Naive B cell (primary cell): ENCODE measurements around the gene FBXL13. TPM values are rescaled to one million over a fixed set of nuclear protein-coding genes. Genes with fewer than 3 reads are reported as not detected.
"Not testable (repeated sequence)": the region's sequence is repeated elsewhere in the genome, so short reads cannot be mapped to it uniquely, and the experiment has no call there.

ENCODE experiments used
- ATAC-seq, 2 donors: fragments of 150-1000 bp; cut with Tn5 transposase; 2 replicates each; pipeline ENCODE4 v1.10.0; 2021; ENCODE audit warnings: low read depth in 2 of 2, mild to moderate bottlenecking in 2 of 2, moderate library complexity in 2 of 2
- DNase-seq: peaks from one replicate; pipeline ENCODE4 v3.0.0; 2022
- H3K27ac Mint-ChIP-seq, 6 donors: one replicate each; pipeline ENCODE4 v1.8.0; 2020 to 2022; ENCODE audit warnings: mild to moderate bottlenecking in 6 of 6, mixed read lengths in 6 of 6, moderate library complexity in 5 of 6, inconsistent platforms in 2 of 6
- H3K27me3 Mint-ChIP-seq, 3 donors: one replicate each; pipeline ENCODE4 v1.8.0; 2021 to 2022; ENCODE audit warnings: mixed read lengths in 3 of 3, mild to moderate bottlenecking in 1 of 3
- H3K36me3 Mint-ChIP-seq, 2 donors: one replicate each; pipeline ENCODE4 v1.8.0; 2020 to 2022; ENCODE audit warnings: mixed read lengths in 2 of 2, inconsistent platforms in 1 of 2, mild to moderate bottlenecking in 1 of 2
- H3K4me1 Mint-ChIP-seq, 3 donors: one replicate each; pipeline ENCODE4 v1.8.0; 2020 to 2022; ENCODE audit warnings: mixed read lengths in 3 of 3, inconsistent platforms in 1 of 3, mild to moderate bottlenecking in 1 of 3, moderate library complexity in 1 of 3
- H3K4me3 Mint-ChIP-seq, 8 donors: one replicate each; pipeline ENCODE4 v1.8.0; 2020 to 2022; ENCODE audit warnings: mild to moderate bottlenecking in 8 of 8, mixed read lengths in 8 of 8, moderate library complexity in 8 of 8, inconsistent platforms in 2 of 8
- H3K9me3 Mint-ChIP-seq, 7 donors: one replicate each; pipeline ENCODE4 v1.8.0; 2020 to 2022; ENCODE audit warnings: mixed read lengths in 7 of 7, mild to moderate bottlenecking in 5 of 7, inconsistent platforms in 2 of 7, moderate library complexity in 1 of 7
- polyA plus RNA-seq, 6 donors: library from polyadenylated mRNA; unstranded; fragments of 300-500 nt; fragmentation: Illumina TruSeq; gene quantifications; one replicate each; pipeline ENCODE4 v1.2.3, GENCODE V29; 2021; ENCODE audit warnings: low read depth in 6 of 6

FBXL13 gene
- polyA plus RNA-seq, 6 donors from 2014 or later = 0.45 to 1.8 (median 0.72) TPM; not detected in 1

DNA sequence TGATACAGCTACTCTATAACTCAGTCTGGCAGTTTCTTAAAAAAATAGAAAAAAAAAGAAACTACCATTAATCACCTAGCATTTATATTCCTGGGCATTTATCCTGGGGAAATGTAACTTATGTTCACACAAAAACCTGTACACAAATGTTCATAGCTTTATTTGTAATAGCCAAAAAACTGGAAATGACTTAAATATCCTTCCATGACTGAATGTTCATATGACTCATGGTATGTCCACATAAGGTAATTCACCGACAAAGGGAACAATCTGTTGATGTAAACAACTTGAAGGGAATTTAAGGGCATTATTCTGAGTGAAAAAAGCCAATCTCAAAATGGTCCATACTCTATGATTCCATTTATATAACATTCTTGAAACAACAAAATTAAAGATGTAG is 280.0 kb downstream of the FBXL13 start:
- H3K36me3 Mint-ChIP-seq, H3K4me1 Mint-ChIP-seq, DNase-seq, H3K9me3 Mint-ChIP-seq, H3K4me3 Mint-ChIP-seq, ATAC-seq, H3K27ac Mint-ChIP-seq, H3K27me3 Mint-ChIP-seq: not testable (repeated sequence)

DNA sequence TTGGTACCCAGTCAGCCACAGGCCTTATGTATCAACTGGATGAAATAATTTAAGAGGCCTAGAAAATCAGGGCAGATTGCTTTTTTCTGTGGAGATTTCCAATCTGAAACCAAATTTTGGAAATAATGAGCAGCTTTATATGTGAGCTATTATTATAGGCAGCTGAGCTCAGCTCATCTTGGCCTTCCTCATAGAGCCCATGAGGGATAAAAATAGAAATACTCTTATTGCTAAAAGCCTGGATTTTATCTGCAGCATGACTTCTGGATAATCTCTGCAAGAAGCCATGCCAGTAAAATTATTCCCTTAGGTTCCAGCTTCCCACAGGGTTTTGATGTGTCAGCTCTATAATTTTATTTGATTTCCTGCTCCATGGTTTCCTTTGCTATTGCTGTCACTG is 282.8 kb downstream of the FBXL13 start:
- not testable (repeated sequence) for H3K27ac Mint-ChIP-seq, H3K4me3 Mint-ChIP-seq, H3K9me3 Mint-ChIP-seq, H3K27me3 Mint-ChIP-seq, H3K4me1 Mint-ChIP-seq, ATAC-seq, DNase-seq, H3K36me3 Mint-ChIP-seq

DNA sequence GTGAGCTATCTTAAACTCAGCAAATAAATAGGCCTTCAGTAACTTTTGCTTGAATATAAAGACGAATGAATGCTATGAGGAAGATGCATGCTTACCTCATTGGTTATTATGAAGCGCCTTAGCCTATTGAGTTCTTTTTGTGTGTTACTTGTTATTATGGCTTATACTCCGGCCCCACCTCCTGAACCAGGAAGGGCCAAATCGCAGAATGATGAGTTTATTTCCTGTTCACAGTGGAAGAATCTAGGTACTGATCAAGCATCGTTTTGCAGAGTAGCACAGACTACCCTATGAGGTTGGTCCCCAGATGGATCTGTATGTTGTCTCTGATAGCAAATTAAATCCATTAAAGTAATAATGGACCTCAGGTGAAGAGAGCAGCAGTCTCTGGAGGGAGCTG is 283.2 kb downstream of the FBXL13 start:
- H3K4me1 Mint-ChIP-seq, H3K36me3 Mint-ChIP-seq, H3K27ac Mint-ChIP-seq, DNase-seq, H3K9me3 Mint-ChIP-seq, H3K27me3 Mint-ChIP-seq, H3K4me3 Mint-ChIP-seq, ATAC-seq: not testable (repeated sequence)

DNA sequence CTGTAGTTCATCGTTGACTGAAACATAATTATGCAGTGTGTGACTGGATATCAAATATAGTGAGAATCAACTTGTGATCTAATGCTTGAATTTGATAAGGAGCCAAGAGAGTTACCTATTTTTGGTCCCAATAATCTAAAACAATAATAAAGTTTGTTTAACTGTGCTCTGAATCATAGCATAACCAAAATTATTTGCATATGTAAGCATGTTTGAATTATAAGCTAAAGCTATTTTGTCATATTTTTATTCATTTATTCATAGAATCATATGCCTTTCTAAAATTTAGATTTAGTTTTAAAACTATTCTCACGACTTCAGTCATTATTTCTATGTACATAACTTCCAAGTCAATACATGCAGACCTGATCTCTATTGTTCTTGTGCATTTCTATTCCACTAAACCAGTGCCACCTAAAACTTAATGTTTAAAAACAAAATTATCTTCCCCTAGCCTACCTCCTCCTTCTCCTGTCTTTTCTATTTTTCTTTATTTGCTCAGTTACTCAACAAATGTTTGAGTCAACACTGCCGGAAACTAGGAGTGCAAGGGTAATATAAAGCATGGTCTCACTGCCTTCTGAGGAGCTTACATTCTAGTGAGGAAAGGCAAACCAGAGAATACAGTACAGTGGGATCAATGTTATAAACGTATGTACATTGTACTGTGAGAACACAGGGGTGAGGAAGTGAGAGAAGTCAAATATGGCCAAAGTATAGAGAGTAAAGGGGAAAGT is 284.1 kb downstream of the FBXL13 start:
- not testable (repeated sequence) for H3K27ac Mint-ChIP-seq, H3K4me3 Mint-ChIP-seq, H3K36me3 Mint-ChIP-seq, H3K9me3 Mint-ChIP-seq, ATAC-seq, H3K4me1 Mint-ChIP-seq, DNase-seq, H3K27me3 Mint-ChIP-seq

DNA sequence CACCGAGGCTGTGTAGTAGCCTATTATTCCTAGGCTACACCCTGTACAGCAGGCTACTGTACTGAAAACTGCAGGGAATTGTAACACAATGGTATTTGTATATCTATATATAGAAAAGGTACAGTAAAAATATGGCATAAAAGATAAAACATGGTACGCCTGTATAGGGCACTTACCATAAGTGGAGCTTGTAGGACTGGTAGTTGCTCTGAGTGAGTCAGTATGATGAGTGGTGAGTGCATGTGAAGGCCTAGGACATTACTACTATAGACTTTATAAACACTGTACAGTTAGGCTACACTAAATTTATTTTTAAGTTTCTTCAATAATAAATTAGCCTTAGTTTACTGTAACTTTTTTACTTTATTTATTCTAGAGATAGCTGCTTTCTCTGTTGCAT is 285.8 kb downstream of the FBXL13 start:
- not testable (repeated sequence) for H3K27me3 Mint-ChIP-seq, H3K4me3 Mint-ChIP-seq, ATAC-seq, H3K4me1 Mint-ChIP-seq, H3K27ac Mint-ChIP-seq, DNase-seq, H3K9me3 Mint-ChIP-seq, H3K36me3 Mint-ChIP-seq

DNA sequence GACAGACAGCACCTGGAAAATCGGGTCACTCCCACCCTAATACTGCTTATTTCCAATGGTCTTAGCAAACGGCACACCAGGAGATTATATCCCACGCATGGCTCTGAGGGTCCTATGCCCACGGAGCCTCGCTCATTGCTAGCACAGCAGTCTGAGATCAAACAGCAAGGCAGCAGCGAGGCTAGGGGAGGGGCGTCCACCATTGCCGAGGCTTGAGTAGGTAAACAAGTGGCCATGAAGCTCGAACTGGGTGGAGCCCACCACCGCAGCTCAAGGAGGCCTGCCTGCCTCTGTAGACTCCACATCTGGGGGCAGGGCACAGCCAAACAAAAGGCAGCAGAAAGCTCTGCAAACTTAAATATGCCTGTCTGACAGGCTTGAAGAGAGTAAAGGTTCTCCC is 293.7 kb downstream of the FBXL13 start:
- H3K36me3 Mint-ChIP-seq, H3K27ac Mint-ChIP-seq, ATAC-seq, H3K4me1 Mint-ChIP-seq, H3K9me3 Mint-ChIP-seq, DNase-seq, H3K27me3 Mint-ChIP-seq, H3K4me3 Mint-ChIP-seq: not testable (repeated sequence)

DNA sequence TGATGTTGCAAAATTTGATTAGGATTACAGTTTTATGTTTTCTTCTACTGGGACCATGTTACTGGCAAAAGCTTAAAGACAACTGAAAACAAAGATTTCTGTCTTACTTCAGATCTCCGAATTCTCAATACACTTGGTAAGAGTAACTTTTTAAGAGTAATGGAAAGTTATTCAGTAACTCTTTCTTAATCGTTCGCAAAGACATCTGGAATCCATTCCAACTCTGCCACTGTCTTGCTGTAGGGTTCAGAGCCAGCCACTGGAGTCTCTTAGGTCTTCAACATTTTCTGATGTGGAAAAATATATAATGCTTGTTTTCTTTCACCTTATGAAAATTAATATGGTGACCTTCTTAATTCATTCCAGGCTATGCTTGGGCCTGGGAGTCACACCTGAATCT is 295.9 kb downstream of the FBXL13 start:
- DNase-seq, H3K36me3 Mint-ChIP-seq, H3K4me1 Mint-ChIP-seq, H3K4me3 Mint-ChIP-seq, H3K27me3 Mint-ChIP-seq, ATAC-seq, H3K9me3 Mint-ChIP-seq, H3K27ac Mint-ChIP-seq: not testable (repeated sequence)

DNA sequence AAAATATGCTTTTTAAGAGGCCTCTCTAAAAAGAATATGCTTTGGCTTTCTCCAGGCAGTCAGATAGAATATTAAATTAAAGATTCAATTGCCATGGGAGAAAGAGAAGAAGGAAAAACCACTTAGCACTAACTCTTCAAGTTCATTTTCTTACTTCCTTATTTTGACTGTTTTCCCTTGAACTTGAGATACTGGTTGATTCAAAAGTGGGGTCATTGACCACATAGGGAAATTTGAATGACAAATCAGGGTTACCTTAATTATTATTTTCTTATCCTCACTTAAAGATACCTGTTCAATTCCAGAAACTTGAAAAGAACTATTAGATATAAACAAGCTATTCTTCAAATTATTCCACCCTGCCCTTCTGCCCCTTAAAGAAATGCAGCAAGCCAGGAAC is 298.4 kb downstream of the FBXL13 start:
- H3K4me1 Mint-ChIP-seq, H3K36me3 Mint-ChIP-seq, DNase-seq, H3K9me3 Mint-ChIP-seq, H3K27ac Mint-ChIP-seq, H3K27me3 Mint-ChIP-seq, H3K4me3 Mint-ChIP-seq: not testable (repeated sequence)
- peak in 1 of 2 donors; percentile 40 for ATAC-seq

DNA sequence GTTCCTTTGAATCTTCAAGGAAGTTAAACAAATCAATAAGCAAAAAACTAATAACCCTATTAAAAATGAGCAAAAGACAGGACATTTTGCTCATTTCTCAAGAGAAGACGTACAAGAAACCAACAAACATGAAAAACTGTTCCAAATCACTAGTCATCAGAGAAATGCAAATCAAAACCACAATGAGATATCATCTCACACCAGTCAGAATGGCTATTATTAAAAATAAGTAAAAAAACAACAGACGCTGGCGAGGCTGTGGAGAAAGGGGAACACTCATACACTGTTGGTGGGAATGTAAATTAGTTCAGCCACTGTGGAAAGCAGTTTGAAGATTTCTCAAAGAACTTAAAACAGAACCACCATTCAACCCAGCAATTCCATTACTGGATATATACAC is 304.1 kb downstream of the FBXL13 start:
- not testable (repeated sequence) for H3K36me3 Mint-ChIP-seq, H3K27me3 Mint-ChIP-seq, H3K27ac Mint-ChIP-seq, H3K9me3 Mint-ChIP-seq, H3K4me1 Mint-ChIP-seq
- H3K4me3 Mint-ChIP-seq = peak overlapping the region in 2 of 8 donors; percentile 9 to 35
- DNase-seq (peak; percentile 32), ATAC-seq (peak; percentile 88 to 94)

DNA sequence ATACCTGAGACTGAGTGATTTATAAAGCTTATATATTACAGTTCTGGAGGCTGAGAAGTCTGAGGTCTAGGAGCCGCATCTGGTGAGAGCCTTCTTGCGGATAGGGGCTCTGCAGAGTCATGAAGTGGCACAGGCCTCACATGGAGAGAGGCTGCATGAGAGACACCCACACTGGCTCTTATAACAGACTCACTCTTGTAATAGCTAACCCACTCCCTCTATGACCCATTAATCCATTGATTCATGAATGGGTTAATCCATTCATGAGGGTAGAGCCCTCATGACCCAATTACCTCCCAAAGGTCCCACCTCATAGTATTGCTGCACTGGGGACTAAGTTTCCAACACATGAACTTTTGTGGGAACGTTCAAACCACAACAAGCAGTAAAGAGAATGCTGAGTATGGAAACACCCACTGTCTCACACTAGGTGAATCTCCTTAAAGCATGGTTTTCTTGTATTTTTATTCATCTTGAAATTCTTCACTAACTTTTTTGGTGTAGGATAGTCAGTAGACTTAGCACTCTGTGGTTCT is 304.9 kb downstream of the FBXL13 start:
- H3K27me3 Mint-ChIP-seq, H3K27ac Mint-ChIP-seq, DNase-seq, H3K9me3 Mint-ChIP-seq, H3K4me3 Mint-ChIP-seq, H3K4me1 Mint-ChIP-seq, ATAC-seq, H3K36me3 Mint-ChIP-seq: not testable (repeated sequence)

DNA sequence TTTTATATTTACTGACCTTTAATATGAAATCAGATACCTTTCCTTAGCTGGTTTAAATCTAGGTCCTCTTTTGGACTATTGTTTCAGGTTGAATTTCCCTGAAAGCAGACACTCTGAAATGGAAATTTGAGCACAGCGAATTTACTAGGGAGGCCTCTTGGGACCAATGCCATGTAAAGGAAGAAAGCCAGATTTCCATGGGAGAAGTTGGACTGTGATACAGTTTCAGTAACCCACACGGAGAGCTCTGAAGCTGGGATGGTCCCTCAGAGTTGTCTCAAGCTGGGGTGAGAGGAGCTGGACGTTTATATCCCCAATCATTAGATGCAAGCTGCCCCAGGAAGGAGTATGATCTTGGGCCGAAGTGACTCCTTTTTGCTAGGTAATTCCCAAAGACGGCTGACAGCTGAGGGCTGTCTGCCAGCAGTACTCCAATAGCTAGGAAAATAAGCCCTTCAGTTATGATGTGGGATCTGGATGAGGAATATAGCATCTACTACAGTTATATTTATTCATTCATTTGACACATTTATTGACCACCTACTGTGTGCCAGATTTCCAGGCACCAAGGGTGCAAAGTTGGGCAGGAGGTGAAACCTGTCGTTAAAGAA is 311.2 kb downstream of the FBXL13 start:
- not testable (repeated sequence) for H3K9me3 Mint-ChIP-seq, H3K27ac Mint-ChIP-seq, H3K4me1 Mint-ChIP-seq, H3K4me3 Mint-ChIP-seq, DNase-seq, ATAC-seq, H3K27me3 Mint-ChIP-seq, H3K36me3 Mint-ChIP-seq

Other genes starting within 250 kb of the FBXL13 start
- gene LRRC17, start 161.8 kb downstream of the FBXL13 start, polyA plus RNA-seq = 1 to 10 TPM in 1 of 6 donors, under 1 TPM in 1, not detected in 4; 0.40 to 1.2 TPM
- 10 to 100 TPM; 29.7 to 53.1 (median 38.6) TPM for gene ARMC10, start 344 bp upstream of the FBXL13 start, polyA plus RNA-seq
- gene NAPEPLD, start 74.3 kb upstream of the FBXL13 start, polyA plus RNA-seq = 1 to 10 TPM; 6.0 to 9.6 (median 6.6) TPM
- 10 to 100 TPM; 68.8 to 88.1 (median 75.2) TPM for gene PMPCB, start 222.6 kb upstream of the FBXL13 start, polyA plus RNA-seq